ENCODE data around the gene KCNG1. TPM values are rescaled to one million over a fixed set of nuclear protein-coding genes. Genes with fewer than 3 reads are reported as not detected.

KCNG1 gene
- total and polyA plus RNA-seq, 2 of the 13 experiments (the other 11 are each of a cell fraction or from before 2014, with no cell fraction given), result not detected

DNA sequence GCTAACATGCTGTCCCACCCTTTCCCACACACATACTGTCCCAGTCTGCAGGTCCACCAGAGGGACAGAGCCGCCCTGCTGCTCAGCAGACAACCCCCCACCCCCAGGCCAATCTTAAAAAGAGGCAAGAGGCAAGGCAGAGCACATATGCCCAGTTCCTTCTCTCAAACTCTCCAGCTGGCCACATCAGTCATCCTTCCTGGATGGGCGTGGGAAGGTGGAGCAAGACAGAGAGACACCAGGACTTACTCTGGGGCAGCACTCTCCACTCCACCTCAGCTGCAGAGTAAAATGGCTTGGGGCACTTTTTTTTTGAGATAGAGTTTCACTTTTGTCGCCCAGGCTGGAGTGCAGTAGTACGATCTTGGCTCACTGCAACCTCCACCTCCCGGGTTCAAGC lies 53.5 kb downstream of the KCNG1 start (continued):
- no peak for TF ChIP-seq ZNF44 (CRISPR knock-in tag; IDR thresholded peaks at IDR 0.05)
- TF ChIP-seq MEIS1 (CRISPR knock-in tag; IDR thresholded peaks at IDR 0.05; ENCODE audit: borderline replicate concordance), result no peak
- no peak for TF ChIP-seq ZNF598 (CRISPR knock-in tag; IDR thresholded peaks at IDR 0.05; ENCODE audit: borderline replicate concordance)
- no peak for TF ChIP-seq ZNF777 (CRISPR knock-in tag; IDR thresholded peaks at IDR 0.05)
- TF ChIP-seq ZNF724P (CRISPR knock-in tag; IDR thresholded peaks at IDR 0.05; ENCODE audit: borderline replicate concordance), result no peak

DNA sequence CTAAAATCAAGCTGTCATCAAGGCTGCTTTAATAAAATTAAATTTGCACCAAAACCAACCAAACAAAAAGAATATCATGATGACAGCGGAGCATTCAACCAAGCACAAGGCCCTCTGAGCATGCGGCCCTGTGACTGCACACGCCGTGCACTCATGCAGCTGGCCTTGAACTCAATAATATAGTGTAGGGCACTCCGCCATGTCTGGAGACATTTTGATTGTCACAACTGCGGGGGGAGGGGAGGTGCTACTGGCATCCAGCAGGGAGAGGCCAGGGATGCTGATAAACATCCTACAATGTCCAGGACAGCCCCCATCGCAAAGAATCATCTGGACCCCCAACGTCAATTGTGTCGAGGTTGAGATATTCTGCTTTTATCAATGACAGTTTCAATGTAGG lies 54.6 kb downstream of the KCNG1 start:
- BruUV-seq (replicated peaks), result no TSS peak
- POLR2A ChIA-PET, result interaction anchor here (3.2 kb wide), 1 partner anchor 10 kb away, joined by 16 read pairs; the partner anchor contains the start of genes DPM1 and MOCS3
- CTCF ChIA-PET (ENCODE audit: low intra/inter-chr PET ratio, low total read pairs), result no interaction called here
- H3K36me3 ChIP-seq (replicated peaks in 1 of 2; ENCODE audit: control insufficient read depth in 1 of 2, insufficient read depth in 2 of 2, low read length in 2 of 2), result no peaks in the 10 kb centered on the region
- H3K9me3 ChIP-seq (ENCODE audit: low read length), result no peaks in the 10 kb centered on the region
- no peaks in the 10 kb centered on the region for H4K20me1 ChIP-seq (ENCODE audit: insufficient read depth, low read length)
- no peak overlapping the region for H3K27ac ChIP-seq (ENCODE audit: extremely low read length, insufficient read depth, low read length)
- WGBS (ENCODE audit: low lambda C conversion rate), result 43% methylated on average over 9 of the region's 9 CpGs
- H2AFZ ChIP-seq (ENCODE audit: low read length), result no peak overlapping the region
- ATAC-seq (no peak), DNase-seq (ENCODE audit: low spot score) (no peak), FAIRE-seq (no peak)
- H3K27me3 ChIP-seq (ENCODE audit: control insufficient read depth in 1 of 2, insufficient read depth in 2 of 2, low read length in 2 of 2), result peaks cover 7 to 43% of the 10 kb centered on the region in 2 experiments; a peak in 4 of 5 replicates
- no peak for TF ChIP-seq ZNF24 (IDR thresholded peaks at IDR 0.05)
- 0 out of 2 replicates have a peak, but pooled peaks have one; percentile 6 for TF ChIP-seq CREB1 (IDR thresholded peaks at IDR 0.05)
- TF ChIP-seq CREB1 (CRISPR knock-in tag; IDR thresholded peaks at IDR 0.05), result no peak
- peak; percentile 20 for TF ChIP-seq YY1 (IDR thresholded peaks at IDR 0.05; ENCODE audit: insufficient read depth, insufficient replicate concordance, low read depth, low read length)
- TF ChIP-seq ZNF75D (CRISPR knock-in tag; IDR thresholded peaks at IDR 0.05; ENCODE audit: borderline replicate concordance), result no peak
- no peak for TF ChIP-seq ZSCAN12 (CRISPR knock-in tag; IDR thresholded peaks at IDR 0.05)
- TF ChIP-seq SALL1 (CRISPR knock-in tag; IDR thresholded peaks at IDR 0.05), result peak; percentile 15; the same call in 1 of the 2 replicates
- TF ChIP-seq NFKBIZ (CRISPR knock-in tag; IDR thresholded peaks at IDR 0.05), result no peak
- TF ChIP-seq, protein P1, sequence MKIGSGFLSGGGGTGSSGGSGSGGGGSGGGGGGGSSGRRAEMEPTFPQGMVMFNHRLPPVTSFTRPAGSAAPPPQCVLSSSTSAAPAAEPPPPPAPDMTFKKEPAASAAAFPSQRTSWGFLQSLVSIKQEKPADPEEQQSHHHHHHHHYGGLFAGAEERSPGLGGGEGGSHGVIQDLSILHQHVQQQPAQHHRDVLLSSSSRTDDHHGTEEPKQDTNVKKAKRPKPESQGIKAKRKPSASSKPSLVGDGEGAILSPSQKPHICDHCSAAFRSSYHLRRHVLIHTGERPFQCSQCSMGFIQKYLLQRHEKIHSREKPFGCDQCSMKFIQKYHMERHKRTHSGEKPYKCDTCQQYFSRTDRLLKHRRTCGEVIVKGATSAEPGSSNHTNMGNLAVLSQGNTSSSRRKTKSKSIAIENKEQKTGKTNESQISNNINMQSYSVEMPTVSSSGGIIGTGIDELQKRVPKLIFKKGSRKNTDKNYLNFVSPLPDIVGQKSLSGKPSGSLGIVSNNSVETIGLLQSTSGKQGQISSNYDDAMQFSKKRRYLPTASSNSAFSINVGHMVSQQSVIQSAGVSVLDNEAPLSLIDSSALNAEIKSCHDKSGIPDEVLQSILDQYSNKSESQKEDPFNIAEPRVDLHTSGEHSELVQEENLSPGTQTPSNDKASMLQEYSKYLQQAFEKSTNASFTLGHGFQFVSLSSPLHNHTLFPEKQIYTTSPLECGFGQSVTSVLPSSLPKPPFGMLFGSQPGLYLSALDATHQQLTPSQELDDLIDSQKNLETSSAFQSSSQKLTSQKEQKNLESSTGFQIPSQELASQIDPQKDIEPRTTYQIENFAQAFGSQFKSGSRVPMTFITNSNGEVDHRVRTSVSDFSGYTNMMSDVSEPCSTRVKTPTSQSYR (CRISPR knock-in tag; IDR thresholded peaks at IDR 0.05; ENCODE audit: borderline replicate concordance), result peak; percentile 34; the same call in 1 of the 2 replicates
- no peak for TF ChIP-seq ZNF790 (CRISPR knock-in tag; IDR thresholded peaks at IDR 0.05; ENCODE audit: borderline replicate concordance)
- H3K4me2 ChIP-seq (ENCODE audit: low read depth, low read length), result no peak overlapping the region
- no peak overlapping the region for H3K9ac ChIP-seq (ENCODE audit: insufficient read depth, low read depth, low read length)
- in situ Hi-C loops (cut with HindIII; ENCODE audit: extremely low pct_ligation_motif_present, low pct_unique_long_range_greater_than_20kb) (no loop called here), intact Hi-C loops (cut with micrococcal nuclease; ENCODE audit: unreplicated experiment) (no loop called here)
- no peaks in the 10 kb centered on the region for H3K79me2 ChIP-seq (ENCODE audit: insufficient read depth, low read length)
- H3K4me1 ChIP-seq (ENCODE audit: insufficient read depth, low read length), result no peaks in the 10 kb centered on the region
- H3K4me3 ChIP-seq (replicated peaks in 1 of 3; ENCODE audit: insufficient read depth in 1 of 3, low read depth in 2 of 3, low read length in 3 of 3), result no peak overlapping the region
